ENCODE data around the gene ROBO1. TPM values are rescaled to one million over a fixed set of nuclear protein-coding genes. Genes with fewer than 3 reads are reported as not detected.
A peak's percentile ranks its signal among the peaks of the same experiment; 100 is the strongest.

Gene ROBO1
- total and polyA plus RNA-seq, 2 donors (not counting 3 experiments of a cell fraction or from before 2014, with no cell fraction given), result 5.9 to 14.2 TPM

DNA sequence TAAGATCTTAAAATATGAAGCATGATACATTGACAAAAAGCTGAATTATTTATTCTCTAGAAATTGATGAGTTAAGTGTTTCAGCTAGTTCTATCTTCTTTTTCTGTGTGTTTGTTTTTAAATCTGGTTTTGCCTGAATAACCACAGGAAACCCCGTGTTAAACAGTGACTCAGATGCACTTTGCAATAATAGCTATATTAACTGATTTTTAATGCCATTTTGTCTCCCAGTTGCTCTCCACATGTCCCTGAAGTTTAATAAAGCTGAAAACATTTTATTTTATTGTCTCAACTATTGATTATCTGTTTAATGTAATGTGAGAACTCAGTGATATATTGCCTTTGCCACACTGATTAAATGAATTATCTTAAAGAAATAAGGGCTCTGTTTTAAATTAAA is 42.8 kb upstream of the ROBO1 start:
- dilution Hi-C loops (cut with MboI; ENCODE audit: extremely low pct_ligation_motif_present, low sequenced_read_pairs), result no loop called here
- no peaks in the 10 kb centered on the region for H3K36me3 ChIP-seq (ENCODE audit: control insufficient read depth in 2 of 2, extremely low read depth in 1 of 2, insufficient read depth in 2 of 2, low read length in 2 of 2)
- peaks cover 2% of the 10 kb centered on the region for H3K4me1 ChIP-seq (ENCODE audit: control insufficient read depth, extremely low read depth, insufficient read depth, low read length)
- intact Hi-C loops (cut with micrococcal nuclease), result no loop called here
- no peak overlapping the region for H3K4me3 ChIP-seq (replicated peaks in 1 of 3; ENCODE audit: insufficient read depth in 1 of 3, low read depth in 1 of 3, low read length in 3 of 3)
- H3K27ac ChIP-seq (ENCODE audit: insufficient read depth, low read depth, low read length), result no peak overlapping the region
- no peaks in the 10 kb centered on the region for H3K27me3 ChIP-seq (ENCODE audit: control insufficient read depth in 2 of 2, insufficient read depth in 2 of 2, low read length in 2 of 2)
- TF ChIP-seq FOS (IDR thresholded peaks at IDR 0.05; ENCODE audit: borderline replicate concordance, insufficient read depth, low read length) (peak; percentile 53), POLR2AphosphoS5 (IDR thresholded peaks at IDR 0.05; ENCODE audit: insufficient read depth, low read depth, low read length) (no peak)
- H3K9ac ChIP-seq (replicated peaks; ENCODE audit: extremely low read depth, insufficient read depth, low read length), result no peak overlapping the region
- no peak overlapping the region for H2AFZ ChIP-seq (ENCODE audit: low read depth, low read length)
- peak overlapping the region; percentile 4 for H3K4me2 ChIP-seq (ENCODE audit: insufficient read depth, low read length)
- H3K9me1 ChIP-seq (replicated peaks; ENCODE audit: control insufficient read depth, extremely low read depth, insufficient read depth, low read length), result no peaks in the 10 kb centered on the region
- DNase-seq (ENCODE audit: low read depth, low spot score), result peak; percentile 32
- no peaks in the 10 kb centered on the region for H3K9me3 ChIP-seq (replicated peaks; ENCODE audit: control insufficient read depth, insufficient read depth, low read length)
- no peaks in the 10 kb centered on the region for H3K79me2 ChIP-seq (ENCODE audit: control insufficient read depth, insufficient read depth, low read length)
- ChIA-PET CTCF (interaction anchor here (1.1 to 1.8 kb wide), 2 partner anchors 23 to 40 kb away, joined by 3 to 4 read pairs; no protein-coding TSS in a partner anchor), POLR2A (no interaction called here)
- peak; percentile 64 for FAIRE-seq
- BruUV-seq (replicated peaks), result no TSS peak
- no peaks in the 10 kb centered on the region for H4K20me1 ChIP-seq (replicated peaks; ENCODE audit: control insufficient read depth, extremely low read depth, insufficient read depth, low read length)

DNA sequence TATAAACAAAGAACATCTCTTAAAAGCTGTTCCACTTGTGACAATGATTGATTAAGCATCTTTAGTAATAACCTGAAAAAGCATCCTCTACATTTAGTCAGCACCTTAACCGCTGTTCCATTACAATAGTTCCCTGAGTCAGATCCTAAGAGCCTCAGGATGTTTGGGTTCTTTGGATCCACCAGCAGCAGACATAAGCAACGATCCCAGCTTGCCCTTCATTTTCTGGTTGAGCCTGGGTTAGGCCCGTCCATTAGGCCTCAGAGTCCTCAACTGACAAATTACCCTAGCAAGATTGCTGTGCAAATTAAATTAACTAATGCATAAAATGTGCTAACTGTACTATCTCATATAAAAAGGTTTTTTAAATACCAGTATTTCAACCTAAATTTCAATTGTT is 42.3 kb upstream of the ROBO1 start:
- Histone ChIP-seq H3K9me3 (replicated peaks; ENCODE audit: control insufficient read depth, insufficient read depth, low read length) (no peaks in the 10 kb centered on the region), H3K4me2 (ENCODE audit: insufficient read depth, low read length) (no peak overlapping the region), H3K9me1 (replicated peaks; ENCODE audit: control insufficient read depth, extremely low read depth, insufficient read depth, low read length) (no peaks in the 10 kb centered on the region), H3K36me3 (ENCODE audit: control insufficient read depth in 2 of 2, extremely low read depth in 1 of 2, insufficient read depth in 2 of 2, low read length in 2 of 2) (no peaks in the 10 kb centered on the region), H3K9ac (replicated peaks; ENCODE audit: extremely low read depth, insufficient read depth, low read length) (no peak overlapping the region), H3K4me3 (replicated peaks in 1 of 3; ENCODE audit: insufficient read depth in 1 of 3, low read depth in 1 of 3, low read length in 3 of 3) (no peak overlapping the region), H4K20me1 (replicated peaks; ENCODE audit: control insufficient read depth, extremely low read depth, insufficient read depth, low read length) (no peaks in the 10 kb centered on the region), H3K27me3 (ENCODE audit: control insufficient read depth in 2 of 2, insufficient read depth in 2 of 2, low read length in 2 of 2) (no peaks in the 10 kb centered on the region), H3K79me2 (ENCODE audit: control insufficient read depth, insufficient read depth, low read length) (no peaks in the 10 kb centered on the region), H2AFZ (ENCODE audit: low read depth, low read length) (no peak overlapping the region), H3K27ac (ENCODE audit: insufficient read depth, low read depth, low read length) (no peak overlapping the region), H3K4me1 (ENCODE audit: control insufficient read depth, extremely low read depth, insufficient read depth, low read length) (peaks cover 2% of the 10 kb centered on the region)
- intact Hi-C loops (cut with micrococcal nuclease) (no loop called here), dilution Hi-C loops (cut with MboI; ENCODE audit: extremely low pct_ligation_motif_present, low sequenced_read_pairs) (no loop called here)
- TF ChIP-seq, protein P1, sequence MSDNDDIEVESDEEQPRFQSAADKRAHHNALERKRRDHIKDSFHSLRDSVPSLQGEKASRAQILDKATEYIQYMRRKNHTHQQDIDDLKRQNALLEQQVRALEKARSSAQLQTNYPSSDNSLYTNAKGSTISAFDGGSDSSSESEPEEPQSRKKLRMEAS (IDR thresholded peaks at IDR 0.05; ENCODE audit: insufficient read depth, insufficient read length), result no peak
- TF ChIP-seq EZH2 (IDR thresholded peaks at IDR 0.05; ENCODE audit: borderline replicate concordance, low read depth, low read length, severe bottlenecking), result no peak
- TF ChIP-seq GATA2 (IDR thresholded peaks at IDR 0.05; ENCODE audit: insufficient read depth, insufficient read length, low read depth, low read length), result no peak
- no peak for TF ChIP-seq JUN (IDR thresholded peaks at IDR 0.05; ENCODE audit: borderline replicate concordance, insufficient read depth, insufficient read length, low read depth)
- no peak for TF ChIP-seq FOS (IDR thresholded peaks at IDR 0.05; ENCODE audit: borderline replicate concordance, insufficient read depth, low read length)
- TF ChIP-seq POLR2AphosphoS5 (IDR thresholded peaks at IDR 0.05; ENCODE audit: insufficient read depth, low read depth, low read length), result no peak
- no peak for TF ChIP-seq MYC (IDR thresholded peaks at IDR 0.05; ENCODE audit: low read depth, low read length)
- TF ChIP-seq, protein P2, sequence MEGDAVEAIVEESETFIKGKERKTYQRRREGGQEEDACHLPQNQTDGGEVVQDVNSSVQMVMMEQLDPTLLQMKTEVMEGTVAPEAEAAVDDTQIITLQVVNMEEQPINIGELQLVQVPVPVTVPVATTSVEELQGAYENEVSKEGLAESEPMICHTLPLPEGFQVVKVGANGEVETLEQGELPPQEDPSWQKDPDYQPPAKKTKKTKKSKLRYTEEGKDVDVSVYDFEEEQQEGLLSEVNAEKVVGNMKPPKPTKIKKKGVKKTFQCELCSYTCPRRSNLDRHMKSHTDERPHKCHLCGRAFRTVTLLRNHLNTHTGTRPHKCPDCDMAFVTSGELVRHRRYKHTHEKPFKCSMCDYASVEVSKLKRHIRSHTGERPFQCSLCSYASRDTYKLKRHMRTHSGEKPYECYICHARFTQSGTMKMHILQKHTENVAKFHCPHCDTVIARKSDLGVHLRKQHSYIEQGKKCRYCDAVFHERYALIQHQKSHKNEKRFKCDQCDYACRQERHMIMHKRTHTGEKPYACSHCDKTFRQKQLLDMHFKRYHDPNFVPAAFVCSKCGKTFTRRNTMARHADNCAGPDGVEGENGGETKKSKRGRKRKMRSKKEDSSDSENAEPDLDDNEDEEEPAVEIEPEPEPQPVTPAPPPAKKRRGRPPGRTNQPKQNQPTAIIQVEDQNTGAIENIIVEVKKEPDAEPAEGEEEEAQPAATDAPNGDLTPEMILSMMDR (IDR thresholded peaks at IDR 0.05; ENCODE audit: extremely low read depth in 1 of 2, insufficient read depth in 1 of 2, low read depth in 1 of 2, low read length in 2 of 2), result no peak
- TF ChIP-seq POLR2A (IDR thresholded peaks at IDR 0.05; ENCODE audit: low read depth, low read length), result no peak
- BruUV-seq (replicated peaks), result no TSS peak
- ChIA-PET CTCF (interaction anchor here (1.1 to 1.8 kb wide), 2 partner anchors 22 to 40 kb away, joined by 3 to 4 read pairs; no protein-coding TSS in a partner anchor), POLR2A (no interaction called here)
- DNase-seq (ENCODE audit: low read depth, low spot score), result no peak
- no peak for FAIRE-seq

Measured in endothelial cell of umbilical vein (primary cell).